COLO668 (cell line): Measurements from ENCODE around the gene SLC26A1.

ENCODE experiments used
- DNase-seq: peaks from one replicate; lab custom pipeline; 2025; ENCODE audit not compliant: unreplicated experiment; lab: John Stamatoyannopoulos, UW

Gene SLC26A1

DNA sequence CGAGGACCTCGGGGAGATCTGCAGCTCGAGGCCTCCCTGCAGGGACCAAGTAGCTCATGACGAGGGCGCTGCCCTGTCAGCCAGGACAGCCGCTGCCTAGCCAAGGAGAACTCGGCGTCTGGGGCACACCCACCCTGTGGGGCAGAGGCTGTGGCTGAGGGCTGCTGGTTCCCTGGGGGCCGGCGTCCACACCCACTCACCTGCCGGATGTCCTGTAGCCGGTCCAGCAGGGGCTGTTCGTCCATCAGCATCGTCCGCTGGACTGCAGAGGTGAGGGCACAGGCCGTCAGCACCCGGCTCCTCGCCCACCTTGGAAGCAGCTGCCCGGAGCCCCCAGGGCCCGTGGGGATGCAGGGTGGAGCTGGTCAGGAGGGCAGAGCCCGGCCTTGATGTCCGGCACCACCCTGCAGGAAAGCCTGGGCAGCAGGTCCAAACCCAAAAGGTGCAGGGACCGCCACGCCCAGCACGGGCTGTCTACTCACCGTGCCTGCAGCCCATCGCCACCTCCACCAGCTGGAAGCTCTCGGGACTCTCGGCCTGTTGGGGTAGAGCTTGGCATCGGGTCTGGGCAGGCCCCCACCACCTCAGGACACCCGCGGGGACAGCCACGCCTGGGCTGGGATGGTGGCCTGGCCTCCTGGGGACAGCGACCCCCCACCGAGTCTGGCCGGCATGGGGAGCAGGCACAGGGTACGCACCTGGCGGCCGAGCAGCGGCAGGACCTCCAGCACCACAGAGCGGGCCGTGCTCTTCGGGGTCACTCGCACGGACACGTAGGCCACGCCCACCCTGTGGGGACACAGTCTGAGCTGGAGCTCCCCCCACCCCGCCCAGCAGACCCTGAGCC lies 26.7 kb downstream of the SLC26A1 start:
- DNase-seq, result no peak

DNA sequence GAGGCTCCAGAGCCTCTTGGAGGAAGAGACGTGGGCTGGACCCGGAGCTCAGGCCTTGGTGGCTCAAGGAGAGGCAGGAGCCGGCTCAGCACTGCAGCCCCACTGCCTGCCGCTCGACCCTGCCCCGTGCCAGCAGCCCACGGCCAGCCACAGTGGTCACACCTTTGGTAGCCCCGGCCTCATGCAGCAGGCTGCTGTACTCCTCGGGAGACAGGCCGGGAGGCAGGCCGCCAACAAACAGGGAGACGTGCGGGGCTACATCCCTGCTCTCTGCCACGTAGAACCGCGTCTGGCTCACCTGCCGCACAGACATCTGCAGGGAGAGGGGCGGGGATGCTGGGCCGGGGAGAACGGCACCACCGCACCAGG lies 27.5 kb downstream of the SLC26A1 start:
- DNase-seq, result no peak

DNA sequence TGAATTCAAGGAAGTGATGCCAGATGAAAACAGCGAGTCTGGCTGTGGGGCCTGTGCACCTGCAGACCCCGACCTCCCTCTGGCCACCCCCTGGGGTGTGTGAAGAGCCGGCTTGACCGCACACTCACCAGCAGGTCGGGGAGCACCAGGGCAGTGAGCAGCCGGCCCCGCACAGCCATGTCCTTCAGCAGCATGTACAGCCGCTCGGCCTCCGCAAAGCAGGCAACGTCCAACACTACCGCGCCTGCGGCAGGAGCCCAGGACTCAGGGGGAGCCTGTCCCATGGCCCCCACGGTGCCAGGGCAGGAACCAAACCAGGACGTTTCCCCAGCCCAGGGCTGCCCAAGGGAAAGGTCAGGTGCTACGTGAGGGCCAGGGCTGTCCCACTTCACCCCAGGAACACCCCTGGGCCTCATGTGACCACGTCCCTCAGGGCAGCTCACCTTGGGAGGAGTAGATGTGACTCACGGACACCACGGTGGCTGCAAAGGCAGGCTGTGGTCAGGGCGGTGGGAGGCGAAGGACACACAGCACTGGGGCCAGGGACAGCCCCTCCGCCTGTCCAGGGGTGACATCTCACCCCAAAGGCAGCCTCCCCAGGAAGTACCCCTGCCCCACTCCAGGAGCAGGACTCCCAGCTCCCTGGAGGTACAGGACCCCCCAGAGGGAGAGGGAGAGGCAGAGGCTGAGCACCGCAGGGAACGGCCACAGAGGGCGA lies 28.0 kb downstream of the SLC26A1 start:
- DNase-seq, result no peak

DNA sequence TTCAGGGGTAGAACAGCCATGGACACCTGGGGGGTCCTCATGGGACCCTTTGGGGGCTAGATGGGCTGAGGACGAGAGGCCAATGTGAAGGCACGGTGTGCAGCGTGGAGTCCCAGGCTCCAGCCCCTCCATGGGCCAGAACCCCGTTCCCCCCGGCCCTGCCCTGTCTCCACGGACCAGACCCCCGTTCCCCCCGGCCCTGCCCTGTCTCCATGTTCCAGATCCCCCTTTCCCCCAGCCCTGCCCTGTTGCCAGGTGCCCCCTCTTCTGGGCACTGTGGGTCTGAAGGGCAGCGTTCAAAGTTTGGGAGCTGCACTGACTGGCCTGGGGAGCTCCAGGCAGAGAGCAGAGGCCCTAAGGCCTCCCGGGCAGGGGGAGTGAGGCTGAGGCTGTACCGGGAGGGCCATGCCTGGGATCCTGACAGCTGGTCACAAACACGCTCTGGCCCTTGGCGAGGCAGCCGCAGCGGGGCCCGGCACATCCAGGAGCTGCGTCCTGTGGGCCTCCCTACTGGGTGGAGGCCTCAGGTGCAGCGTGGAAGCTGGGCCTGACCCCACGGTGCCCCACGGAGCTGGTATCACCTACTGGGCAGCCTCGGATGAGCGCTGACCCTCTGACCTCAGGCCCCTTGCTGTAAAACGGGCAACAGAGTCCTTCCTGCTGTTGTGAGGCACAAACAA lies 28.7 kb downstream of the SLC26A1 start:
- no peak for DNase-seq

GRCh38 chr4:963276-964225 lies 29.7 kb downstream of the SLC26A1 start:
- peak; percentile 39 for DNase-seq

GRCh38 chr4:962231-963208 lies 30.7 kb downstream of the SLC26A1 start:
- peak; percentile 93 for DNase-seq

GRCh38 chr4:961351-962230 lies 31.6 kb downstream of the SLC26A1 start:
- peak; percentile 61 for DNase-seq

GRCh38 chr4:960636-961350 lies 32.4 kb downstream of the SLC26A1 start:
- DNase-seq, result no peak

GRCh38 chr4:960140-960635 lies 33.0 kb downstream of the SLC26A1 start:
- DNase-seq, result no peak

DNA sequence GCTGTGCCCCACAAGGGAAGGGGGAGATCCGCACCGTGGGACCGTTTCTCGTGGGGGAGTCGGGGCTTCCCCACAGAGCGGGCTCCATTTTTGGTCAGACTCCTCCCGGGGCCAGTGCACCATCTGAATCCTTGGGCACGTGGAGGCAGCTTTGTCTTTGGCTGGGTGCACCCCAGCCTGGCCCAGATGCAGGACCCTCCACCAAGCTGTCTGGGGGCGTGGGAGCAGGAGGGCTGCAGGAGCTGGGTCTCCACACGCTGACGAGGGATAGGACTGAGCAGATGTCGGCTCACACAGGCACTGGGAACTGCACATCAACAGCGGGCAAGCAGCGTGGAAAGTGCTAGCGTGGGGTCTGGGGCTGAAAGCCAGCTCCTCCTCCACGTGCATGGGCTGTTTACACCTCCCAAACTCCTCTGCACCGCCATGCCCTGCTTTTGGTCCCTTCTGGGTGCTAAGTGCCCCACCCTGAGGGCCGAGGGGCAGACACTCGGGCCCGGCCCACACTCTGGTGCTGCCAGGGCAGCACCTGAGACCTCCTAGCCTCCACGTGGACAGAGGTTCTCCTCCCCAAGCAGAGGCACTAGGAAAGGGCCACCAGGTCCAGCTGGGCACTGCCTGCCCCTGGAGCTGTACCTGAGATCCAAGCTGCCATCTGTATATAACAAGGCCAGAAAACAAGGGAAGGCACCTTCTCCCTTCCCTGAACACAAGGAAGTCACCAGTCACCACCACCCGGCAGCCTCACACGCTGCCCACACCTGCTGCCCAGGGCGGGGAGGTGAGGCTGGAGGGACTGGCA lies 33.7 kb downstream of the SLC26A1 start:
- DNase-seq, result no peak

GRCh38 chr4:958696-959337 lies 34.4 kb downstream of the SLC26A1 start:
- DNase-seq, result no peak

GRCh38 chr4:958314-958665 lies 34.9 kb downstream of the SLC26A1 start:
- DNase-seq, result no peak

- no peak for DNase-seq
Measured at GRCh38 chr4:957581-958313, 35.5 kb downstream of the SLC26A1 start.

DNA sequence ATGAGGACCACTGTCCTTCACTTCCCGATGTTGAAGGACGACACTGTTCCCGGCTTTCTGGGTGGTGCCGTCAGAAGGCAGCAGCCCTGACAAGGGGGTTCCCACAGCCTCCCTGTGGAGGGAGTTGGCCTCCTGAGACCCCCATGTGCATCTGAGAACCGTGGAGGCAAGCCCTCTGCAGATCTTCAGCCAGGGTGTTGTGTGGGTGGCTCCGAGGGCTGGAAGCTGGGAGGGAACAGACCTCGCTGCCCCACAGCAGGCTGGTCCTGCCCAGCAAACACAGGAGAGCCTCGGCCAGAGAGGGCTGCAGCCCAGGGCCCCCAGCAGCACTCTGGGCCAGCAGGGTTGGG lies 36.0 kb downstream of the SLC26A1 start:
- DNase-seq, result no peak

- no peak for DNase-seq
Measured at GRCh38 chr4:956531-957230, 36.5 kb downstream of the SLC26A1 start.
